Tibial nerve (tissue), 4 donors: ENCODE measurements around the gene WDR37. TPM values are rescaled to one million over a fixed set of nuclear protein-coding genes. Genes with fewer than 3 reads are reported as not detected.

ENCODE experiments used
- DNase-seq, 2 donors: peaks; one replicate each; pipeline ENCODE4 v3.0.0-alpha.2; 2019; ENCODE audit warnings: low spot score in 2 of 2
- H3K27ac ChIP-seq, 4 donors: fragments of 200-600 bp; sonication (generic) in 3 of 4; one replicate each; pipeline ENCODE4 v1.5.1; 2017 to 2019; ENCODE audit warnings: mild to moderate bottlenecking in 1 of 4
- H3K27me3 ChIP-seq, 2 donors: fragments of 200-600 bp; sonication (generic) in 1 of 2; one replicate each; pipeline versions ENCODE4 v1.5.1 to v1.6.0; 2017 to 2019
- H3K36me3 ChIP-seq, 3 donors: fragments of 200-600 bp; sonication (generic); one replicate each; pipeline ENCODE4 v1.5.1; 2018 to 2019
- H3K4me1 ChIP-seq, 4 donors: fragments of 200-600 bp; sonication (generic) in 3 of 4; one replicate each; pipeline ENCODE4 v1.5.1; 2017 to 2019
- H3K4me3 ChIP-seq, 4 donors: fragments of 200-600 bp; sonication (generic) in 3 of 4; one replicate each; pipeline ENCODE4 v1.5.1; 2017 to 2019; ENCODE audit warnings: mild to moderate bottlenecking in 1 of 4, moderate library complexity in 1 of 4
- H3K9me3 ChIP-seq, 4 donors: fragments of 200-600 bp; sonication (generic) in 3 of 4; one replicate each; pipeline ENCODE4 v1.5.1; 2017 to 2019
- EP300 ChIP-seq, 2 donors: sonication (generic); formaldehyde crosslinking; IDR thresholded peaks; one replicate each; pipeline ENCODE4 v1.6.1; 2017; ENCODE audit warnings: antibody characterized with exemption in 2 of 2, mild to moderate bottlenecking in 1 of 2
- POLR2A ChIP-seq, 2 donors: fragments of 450-650 bp; IDR thresholded peaks; one replicate each; pipeline ENCODE4 v1.6.1; 2017; ENCODE audit warnings: antibody characterized with exemption in 2 of 2, mild to moderate bottlenecking in 2 of 2, moderate library complexity in 2 of 2
- WGBS, 2 donors: methylation state at CpG; one replicate each; pipeline ENCODE4 v1.1.5; 2018; 5-methylcytosine and 5-hydroxymethylcytosine counted together
- total RNA-seq, 4 donors: library from RNA; depleted of rRNA; stranded (reverse); fragments of >200 nt; gene quantifications; one replicate each; pipeline ENCODE4 v1.1.0, GENCODE V29; 2016
- TF ChIP-seq, protein P1 (sequence below), 5 experiments: fragments of 200-600 bp in 3 of 5; fragments of 450-650 bp in 2 of 5; sonication (generic) in 3 of 5; IDR thresholded peaks; one replicate each; pipeline ENCODE4 v1.5.1; 2016 to 2019; ENCODE audit warnings: antibody characterized with exemption in 5 of 5, mild to moderate bottlenecking in 3 of 5, moderate library complexity in 2 of 5

Gene WDR37
- total RNA-seq, 4 donors from 2014 or later, result 9.6 to 14.4 (median 12.9) TPM

GRCh38 chr10:1151076-1152033 lies 95.2 kb downstream of the WDR37 start:
- Histone ChIP-seq H3K4me3 (no peak overlapping the region), H3K27ac (no peak overlapping the region), H3K36me3 (no peaks in the 10 kb centered on the region), H3K27me3 (no peaks in the 10 kb centered on the region), H3K4me1 (no peaks in the 10 kb centered on the region), H3K9me3 (peaks cover 0 to 10% (median under 1%) of the 10 kb centered on the region in 4 donors)
- TF ChIP-seq POLR2A (IDR thresholded peaks at IDR 0.05) (no peak), EP300 (IDR thresholded peaks at IDR 0.05) (no peak)
- TF ChIP-seq, protein P1, sequence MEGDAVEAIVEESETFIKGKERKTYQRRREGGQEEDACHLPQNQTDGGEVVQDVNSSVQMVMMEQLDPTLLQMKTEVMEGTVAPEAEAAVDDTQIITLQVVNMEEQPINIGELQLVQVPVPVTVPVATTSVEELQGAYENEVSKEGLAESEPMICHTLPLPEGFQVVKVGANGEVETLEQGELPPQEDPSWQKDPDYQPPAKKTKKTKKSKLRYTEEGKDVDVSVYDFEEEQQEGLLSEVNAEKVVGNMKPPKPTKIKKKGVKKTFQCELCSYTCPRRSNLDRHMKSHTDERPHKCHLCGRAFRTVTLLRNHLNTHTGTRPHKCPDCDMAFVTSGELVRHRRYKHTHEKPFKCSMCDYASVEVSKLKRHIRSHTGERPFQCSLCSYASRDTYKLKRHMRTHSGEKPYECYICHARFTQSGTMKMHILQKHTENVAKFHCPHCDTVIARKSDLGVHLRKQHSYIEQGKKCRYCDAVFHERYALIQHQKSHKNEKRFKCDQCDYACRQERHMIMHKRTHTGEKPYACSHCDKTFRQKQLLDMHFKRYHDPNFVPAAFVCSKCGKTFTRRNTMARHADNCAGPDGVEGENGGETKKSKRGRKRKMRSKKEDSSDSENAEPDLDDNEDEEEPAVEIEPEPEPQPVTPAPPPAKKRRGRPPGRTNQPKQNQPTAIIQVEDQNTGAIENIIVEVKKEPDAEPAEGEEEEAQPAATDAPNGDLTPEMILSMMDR (IDR thresholded peaks at IDR 0.05), result no peak
- DNase-seq, result no peak
- WGBS, 2 donors, result 82 to 83% methylated on average over 15 of the region's 15 CpGs

DNA sequence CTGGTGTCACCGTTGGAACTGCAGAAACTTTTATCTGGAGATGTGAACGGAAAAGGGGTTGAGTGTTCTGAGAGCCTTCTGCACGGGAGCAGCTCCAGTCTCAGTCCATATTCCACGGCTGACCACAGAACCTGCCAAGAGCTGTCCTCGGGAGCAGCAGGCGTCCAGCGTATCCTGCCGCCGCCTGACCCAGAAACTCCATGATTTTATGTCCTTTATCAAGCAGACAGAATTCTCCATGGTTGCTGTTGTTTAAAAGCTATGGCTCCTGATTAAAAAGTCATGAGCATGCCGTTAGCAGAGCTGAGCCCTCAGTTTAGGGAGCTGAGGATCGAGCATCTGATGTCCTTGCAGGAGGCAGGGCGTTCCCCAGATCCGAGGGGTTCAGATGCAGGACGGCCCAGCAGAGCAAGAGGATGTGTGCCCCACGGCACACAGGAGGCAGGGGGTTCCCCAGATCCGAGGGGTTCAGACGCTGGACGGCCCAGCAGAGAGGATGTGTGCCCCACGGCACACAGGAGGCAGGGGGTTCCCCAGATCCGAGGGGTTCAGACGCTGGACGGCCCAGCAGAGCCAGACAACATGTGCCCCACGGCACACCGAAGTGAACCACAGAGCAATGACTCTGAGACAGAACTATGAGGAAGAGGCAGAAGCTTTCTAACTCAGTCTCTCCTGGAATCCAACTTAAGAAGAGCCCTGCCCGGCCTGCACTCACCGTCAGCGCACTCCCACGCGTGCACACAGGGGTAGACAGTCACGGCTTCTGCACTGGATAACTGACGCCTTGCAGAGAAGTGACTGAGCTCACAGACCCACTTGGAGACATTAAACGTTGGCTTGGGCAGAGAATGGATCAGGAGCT lies 96.4 kb downstream of the WDR37 start:
- Histone ChIP-seq H3K4me3 (no peak overlapping the region), H3K27me3 (no peaks in the 10 kb centered on the region), H3K4me1 (no peaks in the 10 kb centered on the region), H3K9me3 (no peaks in the 10 kb centered on the region), H3K36me3 (no peaks in the 10 kb centered on the region), H3K27ac (no peak overlapping the region)
- TF ChIP-seq POLR2A (IDR thresholded peaks at IDR 0.05), result no peak
- TF ChIP-seq, protein P1 (IDR thresholded peaks at IDR 0.05), result no peak
- TF ChIP-seq EP300 (IDR thresholded peaks at IDR 0.05), result no peak
- WGBS, 2 donors, result 84 to 88% methylated on average over 21 to 31 of the region's 32 CpGs
- no peak for DNase-seq

DNA sequence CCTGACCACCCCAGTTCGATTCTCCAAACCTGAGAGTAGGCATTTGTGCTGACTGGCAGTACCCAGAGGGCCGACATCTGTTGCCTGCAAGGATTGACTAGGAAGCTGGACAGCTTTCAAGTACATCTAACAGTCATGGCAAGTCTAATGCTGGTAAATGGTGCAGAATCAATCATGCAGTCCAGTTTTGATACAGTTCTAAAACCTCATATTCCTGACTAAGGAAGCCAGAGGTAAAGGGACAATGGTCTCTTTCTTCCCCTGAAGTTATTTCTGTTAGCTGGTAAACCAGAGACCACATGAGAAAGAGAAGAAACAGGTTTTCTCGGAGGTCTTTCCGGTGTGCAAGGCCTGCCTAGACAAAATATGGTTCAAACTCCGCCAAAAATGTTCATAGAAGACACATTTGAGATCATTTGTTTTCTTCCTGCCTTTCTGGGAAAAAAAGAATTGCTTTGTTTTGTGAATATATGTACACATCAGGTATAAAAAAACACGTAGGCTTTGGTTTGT lies 97.1 kb downstream of the WDR37 start:
- no peak overlapping the region for H3K4me3 ChIP-seq
- no peaks in the 10 kb centered on the region for H3K36me3 ChIP-seq
- DNase-seq, result no peak
- WGBS, 2 donors, result 78 to 81% methylated on average over 6 of the region's 6 CpGs
- no peaks in the 10 kb centered on the region for H3K9me3 ChIP-seq
- no peaks in the 10 kb centered on the region for H3K27me3 ChIP-seq
- no peak for TF ChIP-seq POLR2A (IDR thresholded peaks at IDR 0.05)
- no peak for TF ChIP-seq EP300 (IDR thresholded peaks at IDR 0.05)
- TF ChIP-seq, protein P1 (IDR thresholded peaks at IDR 0.05), result no peak
- no peak overlapping the region for H3K27ac ChIP-seq
- H3K4me1 ChIP-seq, result no peaks in the 10 kb centered on the region

- no peaks in the 10 kb centered on the region for H3K36me3 ChIP-seq
- no peak for DNase-seq
- H3K4me1 ChIP-seq, result no peaks in the 10 kb centered on the region
- no peak overlapping the region for H3K4me3 ChIP-seq
- TF ChIP-seq, protein P1 (IDR thresholded peaks at IDR 0.05), result no peak
- TF ChIP-seq EP300 (IDR thresholded peaks at IDR 0.05) (no peak), POLR2A (IDR thresholded peaks at IDR 0.05) (no peak)
- 55% methylated on average over 20 of the region's 20 CpGs for WGBS, 2 donors
- H3K9me3 ChIP-seq, result no peaks in the 10 kb centered on the region
- H3K27me3 ChIP-seq, result no peaks in the 10 kb centered on the region
- H3K27ac ChIP-seq, result no peak overlapping the region
These were observed 97.7 kb downstream of the WDR37 start for GRCh38 chr10:1153805-1154351.
